ENCODE measurements around the gene SETBP1.

Gene SETBP1

DNA sequence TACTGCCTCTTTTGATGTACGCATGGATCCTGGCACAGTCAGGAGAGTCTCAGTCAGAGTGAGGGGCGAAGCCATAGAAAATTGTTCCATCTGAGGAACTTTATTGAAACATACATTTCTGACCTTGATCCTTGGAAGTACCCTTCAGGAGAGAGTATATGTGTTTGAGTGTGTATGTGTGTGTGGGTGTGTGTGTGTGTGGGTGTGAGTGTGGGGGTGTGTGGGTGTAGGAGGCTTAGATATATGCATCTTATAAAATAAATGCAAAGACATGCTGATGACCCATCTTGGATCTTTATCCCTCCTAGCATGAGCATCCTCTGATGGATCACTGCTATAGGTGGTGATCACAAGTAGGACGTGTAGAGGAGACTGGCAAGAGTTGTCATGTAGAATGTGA, 93.5 kb downstream of the SETBP1 start:
- H3K4me3 ChIP-seq (ENCODE audit: low read depth, low read length), result no peak overlapping the region
- no peak for DNase-seq (ENCODE audit: low read depth)
- TF ChIP-seq, protein P1, sequence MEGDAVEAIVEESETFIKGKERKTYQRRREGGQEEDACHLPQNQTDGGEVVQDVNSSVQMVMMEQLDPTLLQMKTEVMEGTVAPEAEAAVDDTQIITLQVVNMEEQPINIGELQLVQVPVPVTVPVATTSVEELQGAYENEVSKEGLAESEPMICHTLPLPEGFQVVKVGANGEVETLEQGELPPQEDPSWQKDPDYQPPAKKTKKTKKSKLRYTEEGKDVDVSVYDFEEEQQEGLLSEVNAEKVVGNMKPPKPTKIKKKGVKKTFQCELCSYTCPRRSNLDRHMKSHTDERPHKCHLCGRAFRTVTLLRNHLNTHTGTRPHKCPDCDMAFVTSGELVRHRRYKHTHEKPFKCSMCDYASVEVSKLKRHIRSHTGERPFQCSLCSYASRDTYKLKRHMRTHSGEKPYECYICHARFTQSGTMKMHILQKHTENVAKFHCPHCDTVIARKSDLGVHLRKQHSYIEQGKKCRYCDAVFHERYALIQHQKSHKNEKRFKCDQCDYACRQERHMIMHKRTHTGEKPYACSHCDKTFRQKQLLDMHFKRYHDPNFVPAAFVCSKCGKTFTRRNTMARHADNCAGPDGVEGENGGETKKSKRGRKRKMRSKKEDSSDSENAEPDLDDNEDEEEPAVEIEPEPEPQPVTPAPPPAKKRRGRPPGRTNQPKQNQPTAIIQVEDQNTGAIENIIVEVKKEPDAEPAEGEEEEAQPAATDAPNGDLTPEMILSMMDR (IDR thresholded peaks at IDR 0.05; ENCODE audit: insufficient read depth, low read depth, low read length, missing control alignments), result no peak

DNA sequence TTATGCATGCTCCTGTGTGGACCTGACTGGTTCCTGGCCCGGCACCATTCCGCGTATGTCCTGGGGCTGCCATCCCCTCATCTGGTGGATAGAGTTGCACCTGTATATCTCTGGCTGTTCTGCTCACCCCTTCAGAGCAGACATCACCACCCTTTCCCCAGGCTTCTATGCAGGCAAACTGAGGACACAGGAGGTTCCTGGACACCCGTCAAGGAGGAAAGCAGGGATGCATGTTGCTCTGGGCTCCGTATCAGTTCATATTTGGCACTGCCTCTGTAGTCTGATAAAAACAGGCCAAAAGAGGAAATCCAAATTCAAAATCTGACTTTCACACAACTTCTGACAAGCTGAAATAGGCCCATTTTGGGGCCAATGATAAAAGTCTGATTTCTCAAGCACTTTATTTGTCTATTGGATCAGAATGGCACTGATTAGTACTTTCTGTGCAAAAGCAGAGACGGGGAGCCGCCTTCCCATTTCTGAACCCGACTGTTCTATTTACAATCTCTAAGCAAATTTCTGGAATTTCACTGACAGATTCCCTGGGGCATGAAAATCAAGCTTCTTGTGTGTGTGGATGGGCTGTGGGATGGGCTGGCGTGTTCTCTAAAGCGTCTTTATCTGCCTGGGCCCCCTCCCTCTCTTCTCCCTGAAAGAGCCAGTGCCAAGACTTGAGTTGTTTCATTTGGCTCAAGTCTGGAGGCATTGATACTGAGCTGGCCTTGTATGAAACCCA, 96.9 kb downstream of the SETBP1 start:
- TF ChIP-seq, protein P1 (IDR thresholded peaks at IDR 0.05; ENCODE audit: insufficient read depth, low read depth, low read length, missing control alignments), result no peak
- no peak overlapping the region for H3K4me3 ChIP-seq (ENCODE audit: low read depth, low read length)
- DNase-seq (ENCODE audit: low read depth), result no peak

DNA sequence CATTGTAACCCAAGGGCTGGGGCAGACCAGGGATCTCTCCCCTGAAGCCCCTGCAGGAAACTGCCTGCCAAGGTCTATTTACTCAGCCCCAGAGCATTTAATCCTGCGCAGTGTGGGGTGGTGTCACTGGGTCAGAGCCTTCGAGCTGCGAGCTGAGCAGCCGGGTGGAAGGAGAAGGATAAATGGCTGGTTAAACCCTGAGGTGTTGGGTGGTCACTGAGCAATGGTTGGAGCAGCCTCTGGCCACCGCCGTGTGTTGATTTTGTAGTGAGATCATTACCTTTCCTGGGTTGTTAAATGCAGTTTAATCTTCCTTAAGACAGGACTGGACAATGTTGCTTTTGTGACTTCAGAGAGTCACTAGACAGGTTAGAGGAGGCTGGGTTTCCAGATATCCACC, 98.1 kb downstream of the SETBP1 start:
- no peak overlapping the region for H3K4me3 ChIP-seq (ENCODE audit: low read depth, low read length)
- no peak for DNase-seq (ENCODE audit: low read depth)
- TF ChIP-seq, protein P1 (IDR thresholded peaks at IDR 0.05; ENCODE audit: insufficient read depth, low read depth, low read length, missing control alignments), result no peak

DNA sequence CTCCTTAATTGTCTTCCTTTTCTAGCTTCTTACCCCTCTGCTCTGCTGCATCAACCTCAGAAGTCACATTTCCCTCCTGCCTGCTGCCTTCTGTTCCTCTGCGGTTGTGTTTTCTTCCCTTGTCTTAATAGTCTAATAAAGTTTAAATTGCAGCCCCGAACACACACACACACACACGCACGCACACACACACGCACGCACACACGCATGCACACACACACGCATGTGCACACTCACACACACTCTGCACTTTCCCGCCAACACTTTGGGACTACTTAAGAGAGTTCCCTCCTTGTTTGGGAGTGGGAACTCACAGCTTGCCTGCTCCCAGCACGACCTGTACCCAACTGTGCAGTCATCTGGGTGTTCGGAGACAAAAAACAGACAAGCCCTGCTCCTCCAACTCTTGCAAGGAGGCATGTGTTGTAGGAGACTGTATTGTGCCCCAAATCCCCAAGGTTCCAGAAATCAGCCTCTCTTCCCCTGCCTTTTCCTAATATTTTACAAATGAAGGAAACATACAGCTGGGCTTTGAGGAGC, 99.1 kb downstream of the SETBP1 start:
- TF ChIP-seq, protein P1 (IDR thresholded peaks at IDR 0.05; ENCODE audit: insufficient read depth, low read depth, low read length, missing control alignments), result no peak

DNA sequence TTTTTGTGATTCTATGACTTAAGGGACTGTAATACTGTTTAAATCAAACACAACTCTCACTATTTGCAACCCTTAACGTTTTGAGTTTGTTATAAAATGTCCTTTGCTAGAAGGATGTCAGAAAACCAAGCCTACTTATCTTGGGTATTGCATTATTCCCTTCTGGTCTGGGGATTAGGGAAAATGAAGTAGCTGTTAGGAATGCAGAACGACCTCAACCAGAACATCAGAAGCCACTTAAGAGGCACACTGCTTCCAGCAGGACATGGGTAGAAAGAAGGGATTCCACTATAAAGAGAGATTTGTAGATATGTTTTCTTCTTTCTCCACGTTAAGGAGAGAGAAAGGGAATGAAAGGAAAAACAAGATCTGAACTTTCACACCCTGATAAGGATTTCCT, 101.2 kb downstream of the SETBP1 start:
- TF ChIP-seq, protein P1 (IDR thresholded peaks at IDR 0.05; ENCODE audit: insufficient read depth, low read depth, low read length, missing control alignments), result no peak
- H3K4me3 ChIP-seq (ENCODE audit: low read depth, low read length), result no peak overlapping the region
- DNase-seq (ENCODE audit: low read depth), result no peak

More for the DNA sequence above, 99.1 kb downstream of the SETBP1 start:
- DNase-seq (ENCODE audit: low read depth), result no peak
- H3K4me3 ChIP-seq (ENCODE audit: low read depth, low read length), result no peak overlapping the region

DNA sequence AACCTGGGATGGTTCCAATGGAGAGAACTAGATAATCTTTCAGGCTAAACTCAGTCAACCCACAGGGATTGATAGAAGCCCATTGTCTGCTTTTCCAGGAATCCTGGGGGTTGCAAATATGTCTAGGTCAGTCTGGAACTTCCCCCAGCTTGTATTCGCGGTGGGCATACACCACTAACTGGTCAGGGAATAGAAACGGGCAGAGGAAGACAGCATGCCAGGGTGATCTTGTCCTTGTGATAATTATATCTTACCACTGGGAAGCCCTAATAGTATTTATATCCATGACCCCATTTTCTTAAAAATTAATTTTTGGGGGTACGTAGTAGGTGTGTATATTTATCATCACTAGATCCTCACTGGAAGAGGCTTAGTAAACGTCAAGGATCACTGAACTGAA, 101.9 kb downstream of the SETBP1 start:
- no peak for DNase-seq (ENCODE audit: low read depth)
- no peak overlapping the region for H3K4me3 ChIP-seq (ENCODE audit: low read depth, low read length)
- TF ChIP-seq, protein P1 (IDR thresholded peaks at IDR 0.05; ENCODE audit: insufficient read depth, low read depth, low read length, missing control alignments), result no peak

DNA sequence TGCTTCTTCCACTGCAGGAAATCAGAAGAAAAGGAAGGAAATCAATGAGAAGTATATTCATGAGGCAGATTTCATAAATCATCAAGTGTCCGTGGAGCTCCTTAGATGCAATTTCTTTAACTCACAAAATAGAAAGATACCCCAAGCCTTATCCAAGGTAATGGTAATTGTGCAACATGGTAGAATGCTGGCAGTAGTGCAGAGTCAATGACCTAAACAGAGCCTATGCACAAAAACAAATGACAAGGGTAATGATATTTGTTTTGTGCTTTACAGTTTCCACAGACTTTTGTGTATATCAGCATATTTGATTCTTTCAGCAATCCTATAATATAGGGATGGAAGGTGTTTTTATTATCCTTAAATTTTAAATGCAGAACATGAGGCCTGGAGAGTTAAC, 102.7 kb downstream of the SETBP1 start:
- TF ChIP-seq, protein P1 (IDR thresholded peaks at IDR 0.05; ENCODE audit: insufficient read depth, low read depth, low read length, missing control alignments), result no peak
- no peak for DNase-seq (ENCODE audit: low read depth)

More for the DNA sequence above, 102.7 kb downstream of the SETBP1 start:
- no peak overlapping the region for H3K4me3 ChIP-seq (ENCODE audit: low read depth, low read length)
